Measurements from ENCODE around the gene SLC7A6.

- no peak for TF ChIP-seq MAFK (IDR thresholded peaks at IDR 0.05; ENCODE audit: low read depth, low read length)
- TF ChIP-seq TAF1 (IDR thresholded peaks at IDR 0.05; ENCODE audit: low read depth, low read length): no peak
- no peak for TF ChIP-seq ASH2L (IDR thresholded peaks at IDR 0.05; ENCODE audit: low read length)
- no peak for TF ChIP-seq YY1 (IDR thresholded peaks at IDR 0.05; ENCODE audit: low read depth, low read length)
- no peak for TF ChIP-seq POLR2A (IDR thresholded peaks at IDR 0.05; ENCODE audit: control extremely low read depth in 1 of 2, low read depth in 2 of 2, low read length in 2 of 2)
- TF ChIP-seq, protein P1, sequence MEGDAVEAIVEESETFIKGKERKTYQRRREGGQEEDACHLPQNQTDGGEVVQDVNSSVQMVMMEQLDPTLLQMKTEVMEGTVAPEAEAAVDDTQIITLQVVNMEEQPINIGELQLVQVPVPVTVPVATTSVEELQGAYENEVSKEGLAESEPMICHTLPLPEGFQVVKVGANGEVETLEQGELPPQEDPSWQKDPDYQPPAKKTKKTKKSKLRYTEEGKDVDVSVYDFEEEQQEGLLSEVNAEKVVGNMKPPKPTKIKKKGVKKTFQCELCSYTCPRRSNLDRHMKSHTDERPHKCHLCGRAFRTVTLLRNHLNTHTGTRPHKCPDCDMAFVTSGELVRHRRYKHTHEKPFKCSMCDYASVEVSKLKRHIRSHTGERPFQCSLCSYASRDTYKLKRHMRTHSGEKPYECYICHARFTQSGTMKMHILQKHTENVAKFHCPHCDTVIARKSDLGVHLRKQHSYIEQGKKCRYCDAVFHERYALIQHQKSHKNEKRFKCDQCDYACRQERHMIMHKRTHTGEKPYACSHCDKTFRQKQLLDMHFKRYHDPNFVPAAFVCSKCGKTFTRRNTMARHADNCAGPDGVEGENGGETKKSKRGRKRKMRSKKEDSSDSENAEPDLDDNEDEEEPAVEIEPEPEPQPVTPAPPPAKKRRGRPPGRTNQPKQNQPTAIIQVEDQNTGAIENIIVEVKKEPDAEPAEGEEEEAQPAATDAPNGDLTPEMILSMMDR (IDR thresholded peaks at IDR 0.05; ENCODE audit: control extremely low read depth in 1 of 3, insufficient read depth in 1 of 3, low read depth in 1 of 3, low read length in 3 of 3): no peak
- TF ChIP-seq SAP30 (IDR thresholded peaks at IDR 0.05; ENCODE audit: insufficient read depth, insufficient replicate concordance, low read length): no peak
- no peak for TF ChIP-seq CREB1 (IDR thresholded peaks at IDR 0.05)
- TF ChIP-seq SIN3A (conservative IDR thresholded peaks at IDR 0.05 in 1 of 2, IDR thresholded peaks at IDR 0.05 in 1 of 2; ENCODE audit: low read depth in 1 of 2, low read length in 2 of 2): no peak
- no peak for TF ChIP-seq POLR2AphosphoS5 (IDR thresholded peaks at IDR 0.05; ENCODE audit: low read depth, low read length)
- no peak for TF ChIP-seq GABPA (IDR thresholded peaks at IDR 0.05; ENCODE audit: borderline replicate concordance, insufficient read depth, low read length)
Measured at GRCh38 chr16:68284847-68285246, 20.5 kb downstream of the SLC7A6 start.
